ENCODE data around the gene ATP6V0D1. TPM values are rescaled to one million over a fixed set of nuclear protein-coding genes. Genes with fewer than 3 reads are reported as not detected.

Gene ATP6V0D1
- total and polyA plus RNA-seq, 2 experiments from 2014 or later, result 20.6 to 68.7 TPM

- TF ChIP-seq, protein P1, sequence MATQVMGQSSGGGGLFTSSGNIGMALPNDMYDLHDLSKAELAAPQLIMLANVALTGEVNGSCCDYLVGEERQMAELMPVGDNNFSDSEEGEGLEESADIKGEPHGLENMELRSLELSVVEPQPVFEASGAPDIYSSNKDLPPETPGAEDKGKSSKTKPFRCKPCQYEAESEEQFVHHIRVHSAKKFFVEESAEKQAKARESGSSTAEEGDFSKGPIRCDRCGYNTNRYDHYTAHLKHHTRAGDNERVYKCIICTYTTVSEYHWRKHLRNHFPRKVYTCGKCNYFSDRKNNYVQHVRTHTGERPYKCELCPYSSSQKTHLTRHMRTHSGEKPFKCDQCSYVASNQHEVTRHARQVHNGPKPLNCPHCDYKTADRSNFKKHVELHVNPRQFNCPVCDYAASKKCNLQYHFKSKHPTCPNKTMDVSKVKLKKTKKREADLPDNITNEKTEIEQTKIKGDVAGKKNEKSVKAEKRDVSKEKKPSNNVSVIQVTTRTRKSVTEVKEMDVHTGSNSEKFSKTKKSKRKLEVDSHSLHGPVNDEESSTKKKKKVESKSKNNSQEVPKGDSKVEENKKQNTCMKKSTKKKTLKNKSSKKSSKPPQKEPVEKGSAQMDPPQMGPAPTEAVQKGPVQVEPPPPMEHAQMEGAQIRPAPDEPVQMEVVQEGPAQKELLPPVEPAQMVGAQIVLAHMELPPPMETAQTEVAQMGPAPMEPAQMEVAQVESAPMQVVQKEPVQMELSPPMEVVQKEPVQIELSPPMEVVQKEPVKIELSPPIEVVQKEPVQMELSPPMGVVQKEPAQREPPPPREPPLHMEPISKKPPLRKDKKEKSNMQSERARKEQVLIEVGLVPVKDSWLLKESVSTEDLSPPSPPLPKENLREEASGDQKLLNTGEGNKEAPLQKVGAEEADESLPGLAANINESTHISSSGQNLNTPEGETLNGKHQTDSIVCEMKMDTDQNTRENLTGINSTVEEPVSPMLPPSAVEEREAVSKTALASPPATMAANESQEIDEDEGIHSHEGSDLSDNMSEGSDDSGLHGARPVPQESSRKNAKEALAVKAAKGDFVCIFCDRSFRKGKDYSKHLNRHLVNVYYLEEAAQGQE (IDR thresholded peaks at IDR 0.05; ENCODE audit: unreplicated experiment), result no peak
- TF ChIP-seq ZNF331 (CRISPR knock-in tag; IDR thresholded peaks at IDR 0.05; ENCODE audit: low read depth), result no peak
- TF ChIP-seq EZH2phosphoT487 (IDR thresholded peaks at IDR 0.05; ENCODE audit: unreplicated experiment), result no peak
- no peak for TF ChIP-seq STAT1 (IDR thresholded peaks at IDR 0.05; ENCODE audit: unreplicated experiment)
- TF ChIP-seq, protein P2, sequence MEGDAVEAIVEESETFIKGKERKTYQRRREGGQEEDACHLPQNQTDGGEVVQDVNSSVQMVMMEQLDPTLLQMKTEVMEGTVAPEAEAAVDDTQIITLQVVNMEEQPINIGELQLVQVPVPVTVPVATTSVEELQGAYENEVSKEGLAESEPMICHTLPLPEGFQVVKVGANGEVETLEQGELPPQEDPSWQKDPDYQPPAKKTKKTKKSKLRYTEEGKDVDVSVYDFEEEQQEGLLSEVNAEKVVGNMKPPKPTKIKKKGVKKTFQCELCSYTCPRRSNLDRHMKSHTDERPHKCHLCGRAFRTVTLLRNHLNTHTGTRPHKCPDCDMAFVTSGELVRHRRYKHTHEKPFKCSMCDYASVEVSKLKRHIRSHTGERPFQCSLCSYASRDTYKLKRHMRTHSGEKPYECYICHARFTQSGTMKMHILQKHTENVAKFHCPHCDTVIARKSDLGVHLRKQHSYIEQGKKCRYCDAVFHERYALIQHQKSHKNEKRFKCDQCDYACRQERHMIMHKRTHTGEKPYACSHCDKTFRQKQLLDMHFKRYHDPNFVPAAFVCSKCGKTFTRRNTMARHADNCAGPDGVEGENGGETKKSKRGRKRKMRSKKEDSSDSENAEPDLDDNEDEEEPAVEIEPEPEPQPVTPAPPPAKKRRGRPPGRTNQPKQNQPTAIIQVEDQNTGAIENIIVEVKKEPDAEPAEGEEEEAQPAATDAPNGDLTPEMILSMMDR (conservative IDR thresholded peaks at IDR 0.05; ENCODE audit: low read depth in 2 of 2), result no peak
- TF ChIP-seq EZH2 (IDR thresholded peaks at IDR 0.05; ENCODE audit: low read depth, unreplicated experiment), result no peak
- TF ChIP-seq POLR2AphosphoS5 (IDR thresholded peaks at IDR 0.05; ENCODE audit: low read depth), result no peak
These were observed 36.1 kb upstream of the ATP6V0D1 start (continued) for GRCh38 chr16:67517155-67517445.

GRCh38 chr16:67516296-67517154 lies 35.6 kb upstream of the ATP6V0D1 start:
- peaks cover 39% of the 10 kb centered on the region for H3K27me3 Mint-ChIP-seq (ENCODE audit: insufficient read depth, low read depth, poor library complexity)
- H3K27me3 ChIP-seq (ENCODE audit: insufficient read depth), result peaks cover 17% of the 10 kb centered on the region; the same call in 1 of the 2 replicates
- H3F3A ChIP-seq (replicated peaks; ENCODE audit: low read depth), result no peaks in the 10 kb centered on the region
- H3K9me2 ChIP-seq (ENCODE audit: insufficient read depth), result no peaks in the 10 kb centered on the region
- H3K4me2 ChIP-seq, result no peak overlapping the region
- H3K27ac ChIP-seq (ENCODE audit: low read depth), result no peak overlapping the region
- H3K36me3 ChIP-seq (ENCODE audit: insufficient read depth), result no peaks in the 10 kb centered on the region
- H4K20me1 ChIP-seq (replicated peaks; ENCODE audit: insufficient read depth), result no peaks in the 10 kb centered on the region
- DNase-seq (ENCODE audit: low spot score), result no peak
- H3K4me3 Mint-ChIP-seq, result no peak overlapping the region
- no peaks in the 10 kb centered on the region for H3K79me2 ChIP-seq (replicated peaks; ENCODE audit: insufficient read depth)
- H3K4me1 ChIP-seq (ENCODE audit: insufficient read depth), result no peaks in the 10 kb centered on the region
- H3K4me1 Mint-ChIP-seq, result no peaks in the 10 kb centered on the region; the same call in 2 of the 3 replicates
- H3K27ac Mint-ChIP-seq, result no peak overlapping the region
- H3K36me3 Mint-ChIP-seq (ENCODE audit: low read depth), result no peaks in the 10 kb centered on the region
- H3K4me3 ChIP-seq, result no peak overlapping the region
- ATAC-seq, result no peak
- no peak overlapping the region for H2AFZ ChIP-seq
- H3K9me3 Mint-ChIP-seq, result no peaks in the 10 kb centered on the region; the same call in 2 of the 3 replicates
- no peak for TF ChIP-seq NANOG (IDR thresholded peaks at IDR 0.05; ENCODE audit: borderline replicate concordance)
- TF ChIP-seq EZH2phosphoT487 (IDR thresholded peaks at IDR 0.05; ENCODE audit: unreplicated experiment), result no peak
- no peak for TF ChIP-seq STAT1 (IDR thresholded peaks at IDR 0.05; ENCODE audit: unreplicated experiment)
- no peak for TF ChIP-seq EZH2 (IDR thresholded peaks at IDR 0.05; ENCODE audit: low read depth, unreplicated experiment)
- TF ChIP-seq ETS1 (IDR thresholded peaks at IDR 0.05), result no peak
- no peak for TF ChIP-seq JUNB (IDR thresholded peaks at IDR 0.05; ENCODE audit: unreplicated experiment)
- TF ChIP-seq ZNF331 (CRISPR knock-in tag; IDR thresholded peaks at IDR 0.05; ENCODE audit: low read depth), result no peak
- no peak for TF ChIP-seq ZNF114 (CRISPR knock-in tag; IDR thresholded peaks at IDR 0.05)
- TF ChIP-seq POLR2AphosphoS5 (IDR thresholded peaks at IDR 0.05; ENCODE audit: low read depth), result no peak
